ENCODE measurements around the gene IPP. TPM values are rescaled to one million over a fixed set of nuclear protein-coding genes. Genes with fewer than 3 reads are reported as not detected.

Gene IPP
- total and polyA plus RNA-seq, 2 of the 4 experiments (the other 2 are of a cell fraction) = 4.6 to 10.6 TPM

DNA sequence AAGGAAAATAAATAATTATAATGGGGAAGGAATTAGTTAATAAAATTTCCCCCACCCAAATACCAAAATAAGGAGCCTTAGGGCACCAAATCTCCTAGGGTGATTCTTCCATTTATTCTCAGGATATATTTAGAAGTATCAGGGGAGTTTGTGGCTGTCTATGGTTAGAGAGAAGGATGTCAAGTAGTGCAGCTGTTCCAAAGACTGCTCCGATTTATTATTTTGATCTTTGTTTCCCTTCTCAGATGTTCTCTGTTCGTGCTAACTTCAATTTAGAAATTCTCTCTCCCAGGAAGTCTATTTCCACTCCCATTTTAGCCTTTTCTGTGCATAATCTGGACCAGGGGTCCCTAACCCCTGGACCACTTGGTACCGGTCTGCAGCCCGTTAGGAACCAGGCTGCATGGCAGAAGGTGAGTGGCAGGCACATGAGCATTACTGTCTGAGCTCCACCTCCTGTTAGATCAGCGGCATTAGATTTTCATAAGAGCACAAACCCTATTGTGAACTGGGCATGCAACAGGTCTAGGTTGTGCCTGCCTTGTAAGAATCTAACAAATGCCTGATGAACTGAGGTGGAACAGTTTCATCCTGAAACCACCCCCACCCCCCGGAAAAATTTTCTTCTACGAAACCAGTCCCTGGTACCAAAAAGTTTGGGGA lies 43.6 kb upstream of the IPP start:
- Histone ChIP-seq H2BK15ac (ENCODE audit: low read depth, low read length) (no peak overlapping the region), H3K36me3 (ENCODE audit: control insufficient read depth, insufficient read depth, low read length) (no peaks in the 10 kb centered on the region), H3K79me1 (ENCODE audit: low read depth in 1 of 2, low read length in 2 of 2) (no peaks in the 10 kb centered on the region), H4K5ac (ENCODE audit: low read depth, low read length) (no peak overlapping the region), H2BK120ac (ENCODE audit: low read depth, low read length) (no peak overlapping the region), H4K91ac (ENCODE audit: insufficient read depth, low read depth, low read length) (no peak overlapping the region), H3K9ac (ENCODE audit: low read depth, low read length) (no peak overlapping the region), H3K18ac (ENCODE audit: low read depth, low read length) (no peak overlapping the region), H2BK5ac (ENCODE audit: low read depth, low read length, poor library complexity, severe bottlenecking) (no peak overlapping the region), H3K4ac (ENCODE audit: low read depth, low read length) (no peak overlapping the region), H4K8ac (ENCODE audit: low read depth in 2 of 2, low read length in 2 of 2) (no peak overlapping the region), H2AK5ac (ENCODE audit: low read depth, low read length) (no peak overlapping the region), H4K20me1 (ENCODE audit: insufficient read depth, low read length) (no peaks in the 10 kb centered on the region), H2BK20ac (ENCODE audit: low read depth, low read length) (no peak overlapping the region), H3K27me3 (ENCODE audit: control insufficient read depth, insufficient read depth, low read length) (no peaks in the 10 kb centered on the region), H3K9me3 (ENCODE audit: control insufficient read depth, insufficient read depth, low read length) (no peaks in the 10 kb centered on the region), H3K4me2 (ENCODE audit: low read depth, low read length) (no peak overlapping the region), H3K4me1 (ENCODE audit: control insufficient read depth, insufficient read depth, low read length) (no peaks in the 10 kb centered on the region), H3K14ac (replicated peaks; ENCODE audit: low read depth, low read length) (no peak overlapping the region), H2AFZ (replicated peaks; ENCODE audit: low read length, poor library complexity) (no peak overlapping the region), H3K56ac (ENCODE audit: extremely low read depth, insufficient read depth, low read length) (no peak overlapping the region), H3K4me3 (ENCODE audit: insufficient read depth, low read depth, low read length) (no peak overlapping the region), H3K23ac (ENCODE audit: low read depth, low read length) (no peak overlapping the region), H3K27ac (ENCODE audit: insufficient read depth, low read length) (no peak overlapping the region), H3K9me1 (ENCODE audit: insufficient read depth, low read length) (no peaks in the 10 kb centered on the region), H2AK9ac (replicated peaks; ENCODE audit: low read depth, low read length, poor library complexity) (no peak overlapping the region)
- CTCF ChIA-PET = no interaction called here
- no CpG with 5 or more reads among the region's 7 CpGs for WGBS, 2 experiments (ENCODE audit: extremely low coverage in 2 of 2, insufficient read length in 1 of 2)
- dilution Hi-C loops (cut with HindIII; ENCODE audit: low sequenced_read_pairs, unreplicated experiment) = no loop called here
- no peak for TF ChIP-seq POLR2A (IDR thresholded peaks at IDR 0.05; ENCODE audit: low read depth, low read length)
- TF ChIP-seq, protein P1, sequence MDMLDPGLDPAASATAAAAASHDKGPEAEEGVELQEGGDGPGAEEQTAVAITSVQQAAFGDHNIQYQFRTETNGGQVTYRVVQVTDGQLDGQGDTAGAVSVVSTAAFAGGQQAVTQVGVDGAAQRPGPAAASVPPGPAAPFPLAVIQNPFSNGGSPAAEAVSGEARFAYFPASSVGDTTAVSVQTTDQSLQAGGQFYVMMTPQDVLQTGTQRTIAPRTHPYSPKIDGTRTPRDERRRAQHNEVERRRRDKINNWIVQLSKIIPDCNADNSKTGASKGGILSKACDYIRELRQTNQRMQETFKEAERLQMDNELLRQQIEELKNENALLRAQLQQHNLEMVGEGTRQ (IDR thresholded peaks at IDR 0.05; ENCODE audit: low read depth, low read length) = no peak
- TF ChIP-seq, protein P2, sequence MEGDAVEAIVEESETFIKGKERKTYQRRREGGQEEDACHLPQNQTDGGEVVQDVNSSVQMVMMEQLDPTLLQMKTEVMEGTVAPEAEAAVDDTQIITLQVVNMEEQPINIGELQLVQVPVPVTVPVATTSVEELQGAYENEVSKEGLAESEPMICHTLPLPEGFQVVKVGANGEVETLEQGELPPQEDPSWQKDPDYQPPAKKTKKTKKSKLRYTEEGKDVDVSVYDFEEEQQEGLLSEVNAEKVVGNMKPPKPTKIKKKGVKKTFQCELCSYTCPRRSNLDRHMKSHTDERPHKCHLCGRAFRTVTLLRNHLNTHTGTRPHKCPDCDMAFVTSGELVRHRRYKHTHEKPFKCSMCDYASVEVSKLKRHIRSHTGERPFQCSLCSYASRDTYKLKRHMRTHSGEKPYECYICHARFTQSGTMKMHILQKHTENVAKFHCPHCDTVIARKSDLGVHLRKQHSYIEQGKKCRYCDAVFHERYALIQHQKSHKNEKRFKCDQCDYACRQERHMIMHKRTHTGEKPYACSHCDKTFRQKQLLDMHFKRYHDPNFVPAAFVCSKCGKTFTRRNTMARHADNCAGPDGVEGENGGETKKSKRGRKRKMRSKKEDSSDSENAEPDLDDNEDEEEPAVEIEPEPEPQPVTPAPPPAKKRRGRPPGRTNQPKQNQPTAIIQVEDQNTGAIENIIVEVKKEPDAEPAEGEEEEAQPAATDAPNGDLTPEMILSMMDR (conservative IDR thresholded peaks at IDR 0.05; ENCODE audit: low read depth, low read length) = no peak
- no peak for TF ChIP-seq MAZ (IDR thresholded peaks at IDR 0.05; ENCODE audit: borderline replicate concordance, low read depth, low read length)
- no peak for TF ChIP-seq NFE2L2 (IDR thresholded peaks at IDR 0.05; ENCODE audit: low read depth, low read length)
- TF ChIP-seq RFX5 (IDR thresholded peaks at IDR 0.05; ENCODE audit: low read depth, low read length) = no peak
- TF ChIP-seq RCOR1 (IDR thresholded peaks at IDR 0.05; ENCODE audit: insufficient replicate concordance, low read length) = no peak
- no peak for TF ChIP-seq CHD1 (IDR thresholded peaks at IDR 0.05; ENCODE audit: low read depth, low read length)
- no peak for TF ChIP-seq SMC3 (IDR thresholded peaks at IDR 0.05; ENCODE audit: low read depth, low read length)
- TF ChIP-seq CEBPB (IDR thresholded peaks at IDR 0.05; ENCODE audit: low read depth, low read length) = no peak
- TF ChIP-seq RAD21 (IDR thresholded peaks at IDR 0.05; ENCODE audit: low read length) = no peak
- TF ChIP-seq FOS (IDR thresholded peaks at IDR 0.05; ENCODE audit: low read depth, low read length) = no peak
- TF ChIP-seq, protein P3, sequence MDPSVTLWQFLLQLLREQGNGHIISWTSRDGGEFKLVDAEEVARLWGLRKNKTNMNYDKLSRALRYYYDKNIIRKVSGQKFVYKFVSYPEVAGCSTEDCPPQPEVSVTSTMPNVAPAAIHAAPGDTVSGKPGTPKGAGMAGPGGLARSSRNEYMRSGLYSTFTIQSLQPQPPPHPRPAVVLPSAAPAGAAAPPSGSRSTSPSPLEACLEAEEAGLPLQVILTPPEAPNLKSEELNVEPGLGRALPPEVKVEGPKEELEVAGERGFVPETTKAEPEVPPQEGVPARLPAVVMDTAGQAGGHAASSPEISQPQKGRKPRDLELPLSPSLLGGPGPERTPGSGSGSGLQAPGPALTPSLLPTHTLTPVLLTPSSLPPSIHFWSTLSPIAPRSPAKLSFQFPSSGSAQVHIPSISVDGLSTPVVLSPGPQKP (IDR thresholded peaks at IDR 0.05; ENCODE audit: borderline replicate concordance, low read depth, low read length) = no peak
- no peak for TF ChIP-seq BHLHE40 (IDR thresholded peaks at IDR 0.05; ENCODE audit: low read depth, low read length)
- TF ChIP-seq MXI1 (IDR thresholded peaks at IDR 0.05; ENCODE audit: borderline replicate concordance, low read depth, low read length) = no peak
- intact Hi-C loops (cut with micrococcal nuclease) = no loop called here
- ATAC-seq (ENCODE audit: low read depth) = no peak
- no TSS peak for BruUV-seq (replicated peaks)
- in situ Hi-C loops (cut with MboI; ENCODE audit: low sequenced_read_pairs) = no loop called here
- POLR2A ChIA-PET (ENCODE audit: unreplicated experiment) = no interaction called here
- DNase-seq = no peak
